ENCODE measurements around the gene BMP10. TPM values are rescaled to one million over a fixed set of nuclear protein-coding genes. Genes with fewer than 3 reads are reported as not detected.

Gene BMP10
- total and polyA plus RNA-seq, 2 of the 8 experiments (the other 6 are each of a cell fraction or from before 2014, with no cell fraction given) = not detected

GRCh38 chr2:68838641-68839040 is 32.6 kb downstream of the BMP10 start:
- POLR2A ChIA-PET (ENCODE audit: partially characterized antibody) = interaction anchor here (0.8 kb wide), 1 partner anchor 469 kb away, joined by 3 read pairs; no protein-coding TSS in a partner anchor
- Histone ChIP-seq H3K36me3 (ENCODE audit: control insufficient read depth in 2 of 4, insufficient read depth in 4 of 4, low read length in 3 of 4) (no peaks in the 10 kb centered on the region), H3K27ac (ENCODE audit: low read depth, low read length) (no peak overlapping the region), H3K4ac (replicated peaks; ENCODE audit: insufficient read length, low read depth, low read length) (no peak overlapping the region), H2BK12ac (ENCODE audit: low read depth, low read length) (no peak overlapping the region), H3K23me2 (ENCODE audit: low read depth, low read length) (no peaks in the 10 kb centered on the region), H2AK5ac (ENCODE audit: low read depth, low read length) (no peak overlapping the region), H2BK5ac (ENCODE audit: low read depth, low read length) (no peak overlapping the region), H2BK15ac (ENCODE audit: low read length) (no peak overlapping the region), H2AFZ (ENCODE audit: low read length) (no peak overlapping the region), H2BK120ac (replicated peaks; ENCODE audit: low read depth, low read length) (no peak overlapping the region), H3K56ac (replicated peaks; ENCODE audit: insufficient read length, low read depth, low read length) (no peak overlapping the region), H3K79me2 (ENCODE audit: control insufficient read depth in 1 of 2, insufficient read depth in 2 of 2, low read length in 2 of 2) (no peaks in the 10 kb centered on the region), H3K27me3 (replicated peaks in 1 of 4; ENCODE audit: control insufficient read depth in 3 of 4, extremely low read depth in 1 of 4, insufficient read depth in 3 of 4, low read length in 3 of 4) (no peaks in the 10 kb centered on the region), H3K4me1 (replicated peaks in 1 of 4; ENCODE audit: control insufficient read depth in 3 of 4, insufficient read depth in 4 of 4, low read length in 3 of 4) (no peaks in the 10 kb centered on the region), H3K23ac (ENCODE audit: insufficient read length) (no peak overlapping the region), H4K8ac (ENCODE audit: extremely low read depth, insufficient read depth, low read length) (no peak overlapping the region), H3K9me3 (ENCODE audit: insufficient read depth in 2 of 2, low read depth in 1 of 2, low read length in 1 of 2) (peaks cover 9 to 13% of the 10 kb centered on the region in 2 experiments; a peak in 2 of 4 replicates), H3K18ac (ENCODE audit: extremely low read depth, low read length) (no peak overlapping the region), H4K91ac (replicated peaks; ENCODE audit: insufficient read length, low read length) (no peak overlapping the region), H3K9ac (replicated peaks in 1 of 4; ENCODE audit: extremely low read depth in 1 of 4, low read depth in 3 of 4, low read length in 3 of 4) (no peak overlapping the region), H4K20me1 (replicated peaks in 1 of 2; ENCODE audit: control insufficient read depth in 1 of 2, insufficient read depth in 2 of 2, low read length in 2 of 2) (no peaks in the 10 kb centered on the region), H3K4me2 (ENCODE audit: insufficient read depth in 1 of 2, low read depth in 2 of 2, low read length in 2 of 2) (no peak overlapping the region), H3K14ac (ENCODE audit: insufficient read length) (no peak overlapping the region), H3K79me1 (ENCODE audit: low read depth, low read length) (no peaks in the 10 kb centered on the region), H2BK20ac (ENCODE audit: low read length) (no peak overlapping the region), H3K4me3 (ENCODE audit: extremely low read depth in 1 of 4, insufficient read depth in 2 of 4, low read depth in 3 of 4, low read length in 4 of 4) (no peak overlapping the region), H4K5ac (ENCODE audit: insufficient read length, low read depth, low read length) (no peak overlapping the region)
- CTCF ChIA-PET (ENCODE audit: partially characterized antibody) = interaction anchor here (0.6 to 6.6 kb wide), 43 partner anchors 10 to 1220 kb away, joined by 3 to 113 read pairs (median 4); no protein-coding TSS in a partner anchor
- 90% methylated on average over 10 of the region's 10 CpGs; no CpG with 5 or more reads in 1 of the 2 experiments for WGBS, 2 experiments (ENCODE audit: extremely low coverage in 1 of 2, insufficient coverage in 1 of 2, insufficient read length in 1 of 2, insufficient replicate concordance in 2 of 2, low coverage in 1 of 2, low lambda C conversion rate in 2 of 2, missing lambda C conversion rate in 1 of 2)
- DNase-seq (ENCODE audit: low read depth in 1 of 2, low spot score in 2 of 2) = no peak
- FAIRE-seq = no peak
- TF ChIP-seq SP1 (IDR thresholded peaks at IDR 0.05; ENCODE audit: low read depth, low read length) (no peak), ATF2 (IDR thresholded peaks at IDR 0.05; ENCODE audit: low read length) (no peak), HDAC2 (IDR thresholded peaks at IDR 0.05; ENCODE audit: borderline replicate concordance in 1 of 2, low read depth in 2 of 2, low read length in 2 of 2) (no peak), POLR2A (IDR thresholded peaks at IDR 0.05; ENCODE audit: control extremely low read depth in 1 of 2, low read depth in 2 of 2, low read length in 2 of 2) (no peak), CEBPB (IDR thresholded peaks at IDR 0.05; ENCODE audit: low read depth, low read length) (no peak), POLR2AphosphoS5 (IDR thresholded peaks at IDR 0.05; ENCODE audit: low read depth, low read length) (no peak), TBP (IDR thresholded peaks at IDR 0.05; ENCODE audit: low read depth, low read length) (no peak), CTCF (IDR thresholded peaks at IDR 0.05; ENCODE audit: control extremely low read depth in 1 of 3, insufficient read depth in 1 of 3, low read depth in 1 of 3, low read length in 3 of 3) (no peak), GTF2F1 (IDR thresholded peaks at IDR 0.05; ENCODE audit: borderline replicate concordance, low read depth, low read length) (no peak), YY1 (IDR thresholded peaks at IDR 0.05; ENCODE audit: low read depth, low read length) (no peak)
